Dermis microvascular lymphatic vessel endothelial cell (primary cell): ENCODE data around the gene BTG1. TPM values are rescaled to one million over a fixed set of nuclear protein-coding genes. Genes with fewer than 3 reads are reported as not detected.

ENCODE experiments used
- DNase-seq, 2 donors: peaks; one replicate each; pipeline versions ENCODE4 v3.0.0 to v3.0.0-alpha.2; 2010; ENCODE audit warnings: low read depth in 2 of 2
- total RNA-seq: library from RNA; depleted of rRNA; stranded (reverse); fragments of >200 nt; gene quantifications from 2 replicates; pipeline ENCODE4 v1.2.1, GENCODE V29; 2014

Gene BTG1
- total RNA-seq, 1 donor from 2014 or later = 12.5 TPM

- DNase-seq = no peak
Measured at GRCh38 chr12:92133795-92134637, 11.6 kb downstream of the BTG1 start.

DNA sequence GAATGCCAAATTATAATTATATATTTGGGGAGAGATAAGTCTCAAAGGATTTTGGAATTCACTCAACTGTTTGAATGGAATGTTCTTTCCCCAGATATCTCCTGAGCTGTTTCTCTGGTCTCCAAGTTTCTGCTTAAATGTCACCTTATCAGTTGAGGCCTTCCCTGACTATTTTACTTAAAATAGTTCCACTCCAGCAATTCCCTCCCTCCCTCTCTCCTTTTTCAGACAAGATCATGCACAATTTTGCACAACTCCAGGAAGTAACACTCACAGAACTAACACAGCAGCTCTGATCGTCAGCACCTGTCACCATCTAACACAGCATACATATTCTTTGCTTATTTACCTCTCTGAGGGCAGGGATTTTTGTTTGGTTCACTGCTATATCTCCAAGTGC lies 12.5 kb downstream of the BTG1 start:
- DNase-seq = no peak

DNA sequence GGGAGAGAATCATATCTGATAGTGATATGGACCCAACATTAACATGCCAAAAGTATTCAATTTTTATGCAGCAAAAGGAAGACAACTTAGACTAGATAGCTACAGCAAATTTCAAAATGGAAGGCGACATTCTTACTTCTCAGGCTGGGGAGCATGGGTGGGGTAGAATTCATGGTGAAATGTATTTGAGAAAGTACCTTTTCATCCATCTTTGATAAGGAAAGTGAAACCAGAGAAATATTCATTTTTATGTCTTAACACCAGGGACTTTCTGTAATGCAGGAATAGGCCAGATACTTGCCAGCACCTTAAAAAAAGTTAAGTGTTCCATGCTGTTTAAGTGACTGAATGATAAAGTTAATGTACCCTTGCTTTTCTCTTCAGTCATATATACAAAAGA lies 13.4 kb downstream of the BTG1 start:
- DNase-seq = no peak

- DNase-seq = no peak
Measured at GRCh38 chr12:92130999-92131398, 14.6 kb downstream of the BTG1 start.

DNA sequence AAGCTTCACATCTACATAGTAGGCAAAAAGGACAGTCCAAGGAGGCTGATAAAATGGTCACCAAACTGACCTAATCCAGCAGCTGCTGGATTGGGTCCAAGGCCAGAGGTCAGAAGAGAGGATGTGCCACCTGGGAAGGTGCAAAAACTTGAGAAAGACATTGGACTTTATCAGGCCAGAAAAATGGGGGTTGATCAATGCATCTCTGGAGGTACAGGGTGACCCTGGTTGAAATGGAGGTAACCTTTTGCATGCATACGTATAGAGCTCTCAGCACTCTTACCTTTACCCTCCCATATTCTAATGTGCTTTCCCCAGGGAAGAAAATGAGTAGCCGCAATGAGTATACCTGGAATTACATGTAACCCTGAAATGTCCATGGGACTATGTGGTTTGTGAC lies 16.0 kb downstream of the BTG1 start:
- no peak for DNase-seq

- no peak for DNase-seq
Measured at GRCh38 chr12:92128612-92129011, 17.0 kb downstream of the BTG1 start.

DNA sequence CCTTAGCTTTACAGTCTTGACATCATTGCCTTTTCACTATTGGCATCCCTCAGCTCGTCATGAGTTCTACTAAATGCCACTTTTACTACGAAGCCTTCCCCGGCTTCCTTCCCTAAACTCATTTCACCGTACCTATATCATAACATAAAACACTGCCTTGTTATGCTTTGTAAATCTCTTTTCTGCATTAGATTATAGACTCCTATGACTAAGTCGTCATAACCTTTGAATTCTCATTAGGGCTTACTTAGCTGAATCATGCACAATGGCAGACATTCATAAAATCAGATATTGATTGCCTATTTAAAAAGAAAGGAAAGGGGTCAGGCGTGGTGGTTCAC lies 21.0 kb downstream of the BTG1 start:
- no peak for DNase-seq

DNA sequence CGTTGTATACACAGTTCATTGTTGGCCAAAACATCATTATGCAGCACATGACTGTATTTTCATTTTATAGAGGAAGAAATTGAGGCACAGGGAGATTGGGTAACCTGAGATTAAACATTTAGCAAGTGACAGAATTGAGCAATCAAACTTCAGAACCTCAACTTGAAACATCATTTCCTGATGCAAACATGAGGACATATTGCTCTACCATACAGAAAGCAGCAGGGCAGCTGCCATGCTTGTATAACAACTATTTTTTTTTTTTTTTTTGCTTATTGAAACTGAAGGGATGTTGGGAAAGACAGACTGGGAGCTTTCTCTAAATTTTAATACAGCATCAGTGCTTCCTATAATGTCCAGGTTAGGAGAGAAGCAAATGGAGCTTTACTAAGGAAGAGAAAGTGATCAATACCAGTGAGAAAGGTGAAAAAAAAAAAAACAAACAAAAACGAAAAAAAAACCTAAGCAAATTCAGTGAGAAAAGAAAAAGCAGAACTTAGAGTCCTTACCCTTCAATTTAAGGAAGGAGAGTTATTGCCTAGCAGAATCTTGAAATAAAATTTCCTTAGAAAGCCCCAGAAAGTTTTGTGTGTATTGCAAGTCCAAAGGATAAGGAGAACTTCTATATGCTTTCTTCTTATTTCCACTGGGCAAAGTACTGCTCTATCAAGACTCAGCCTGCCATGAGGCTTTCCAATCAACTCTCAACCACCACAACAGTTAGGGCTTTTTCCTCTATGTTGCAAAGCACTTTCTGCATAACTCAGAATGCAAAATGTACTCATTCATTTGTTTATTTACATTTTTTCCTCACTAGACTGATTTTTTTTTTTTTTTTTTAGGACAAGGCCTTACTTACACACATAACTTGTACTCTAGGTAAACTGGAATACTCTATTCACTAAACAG lies 21.6 kb downstream of the BTG1 start:
- no peak for DNase-seq

DNA sequence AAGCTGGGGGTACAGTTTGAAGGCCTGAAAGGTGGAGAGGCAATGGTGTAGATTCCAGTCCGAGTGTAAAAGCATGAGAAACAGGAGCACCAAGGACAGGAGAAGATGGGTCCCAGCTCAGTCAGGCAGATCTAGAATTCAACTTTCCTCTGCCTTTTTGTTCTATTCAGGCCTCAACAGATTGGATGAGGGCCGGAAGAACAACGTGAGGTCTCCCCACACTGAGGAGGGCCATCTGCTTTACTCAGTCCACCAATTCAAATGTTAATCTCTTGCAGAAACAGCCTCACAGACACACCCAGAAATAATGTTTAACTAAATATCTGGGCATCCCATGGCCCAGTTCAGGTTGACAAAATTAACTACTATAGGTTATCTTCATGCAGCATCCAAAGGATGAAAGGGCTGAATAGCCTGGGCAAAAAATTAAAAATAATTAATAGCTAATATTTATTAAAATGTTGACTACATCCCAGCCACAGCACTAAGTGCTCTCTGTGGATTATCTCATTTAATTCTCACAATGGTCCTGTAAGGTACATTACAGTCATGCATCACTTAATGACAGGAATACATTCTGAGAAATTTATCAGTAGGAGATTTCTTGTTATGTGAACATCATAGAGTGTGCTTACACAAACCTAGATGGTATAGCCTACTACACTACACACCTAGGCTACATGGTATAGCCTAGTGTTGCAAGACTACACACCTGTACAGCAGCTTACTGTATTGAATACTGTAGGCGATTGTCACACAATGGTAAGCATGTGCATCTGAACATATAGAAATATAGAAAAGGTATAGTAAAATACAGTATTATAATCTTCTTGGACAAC lies 22.5 kb downstream of the BTG1 start:
- no peak for DNase-seq

- no peak for DNase-seq
Measured at GRCh38 chr12:92121826-92122225, 23.8 kb downstream of the BTG1 start.

GRCh38 chr12:92118826-92119536 lies 26.7 kb downstream of the BTG1 start:
- DNase-seq = no peak

- DNase-seq = no peak
Measured at GRCh38 chr12:92114834-92115233, 30.8 kb downstream of the BTG1 start.

DNA sequence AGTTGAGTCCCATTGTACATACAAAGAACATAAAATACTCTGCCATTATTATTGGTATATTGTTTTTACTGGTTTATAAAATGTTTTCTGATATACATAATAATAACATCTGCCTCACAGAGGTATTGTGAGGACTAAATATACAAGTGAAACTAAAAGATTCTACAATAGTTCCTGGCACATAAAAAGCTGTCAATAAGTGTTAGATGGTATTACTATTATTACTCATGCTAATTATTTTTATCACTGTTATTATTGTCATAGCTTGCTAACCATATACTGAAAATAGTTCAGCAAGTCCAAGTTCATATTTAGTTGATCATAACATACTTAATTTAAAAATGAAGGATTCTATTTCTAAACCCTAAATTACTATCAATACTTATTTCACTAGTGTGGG lies 34.4 kb downstream of the BTG1 start:
- DNase-seq = no peak

DNA sequence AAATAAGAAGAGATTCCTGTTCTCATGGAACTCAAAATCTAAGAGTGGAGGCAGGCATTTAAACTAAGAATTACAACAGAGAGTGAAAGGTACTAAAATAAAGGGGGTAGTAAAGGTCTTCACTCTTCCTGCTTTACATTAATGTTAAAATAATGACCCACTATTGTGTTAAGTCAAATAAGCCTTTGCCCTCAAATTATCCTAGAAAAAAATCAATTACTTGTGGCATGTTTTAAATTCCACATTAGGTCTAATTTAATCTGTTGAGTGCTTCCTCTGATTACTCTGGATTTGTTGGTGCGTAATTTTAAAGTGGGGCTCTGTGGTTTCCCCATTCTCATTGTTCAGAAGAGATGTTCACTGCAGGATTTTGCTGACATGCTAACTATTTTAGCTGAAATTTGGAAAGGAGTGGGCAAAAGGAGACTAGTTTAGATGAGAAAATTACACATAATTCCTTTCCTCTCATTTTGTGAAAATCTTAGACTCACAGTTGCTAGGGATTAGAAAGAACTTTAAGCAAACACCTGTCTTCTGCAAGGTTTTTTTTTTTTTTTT lies 35.5 kb downstream of the BTG1 start:
- no peak for DNase-seq

GRCh38 chr12:92109613-92110012 lies 36.0 kb downstream of the BTG1 start:
- DNase-seq = no peak

DNA sequence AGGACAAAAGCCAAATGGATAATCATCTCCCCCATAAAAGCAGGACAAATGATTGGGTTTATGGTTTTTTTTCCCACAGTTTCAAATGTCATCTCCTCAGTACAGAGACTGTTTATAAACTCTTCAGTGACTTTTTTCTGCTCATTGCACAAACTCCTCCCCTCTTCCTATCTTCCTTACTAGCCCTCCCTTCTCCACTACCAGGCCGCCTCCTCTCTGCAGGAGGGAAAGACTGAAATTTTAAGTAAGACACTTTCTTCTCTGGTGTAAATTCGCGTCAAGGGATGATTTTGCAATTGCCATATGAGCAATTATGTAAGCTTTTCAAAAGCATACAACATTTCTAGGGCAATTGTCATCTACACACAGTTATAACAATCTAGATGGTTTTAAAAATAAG lies 37.0 kb downstream of the BTG1 start:
- DNase-seq = no peak

DNA sequence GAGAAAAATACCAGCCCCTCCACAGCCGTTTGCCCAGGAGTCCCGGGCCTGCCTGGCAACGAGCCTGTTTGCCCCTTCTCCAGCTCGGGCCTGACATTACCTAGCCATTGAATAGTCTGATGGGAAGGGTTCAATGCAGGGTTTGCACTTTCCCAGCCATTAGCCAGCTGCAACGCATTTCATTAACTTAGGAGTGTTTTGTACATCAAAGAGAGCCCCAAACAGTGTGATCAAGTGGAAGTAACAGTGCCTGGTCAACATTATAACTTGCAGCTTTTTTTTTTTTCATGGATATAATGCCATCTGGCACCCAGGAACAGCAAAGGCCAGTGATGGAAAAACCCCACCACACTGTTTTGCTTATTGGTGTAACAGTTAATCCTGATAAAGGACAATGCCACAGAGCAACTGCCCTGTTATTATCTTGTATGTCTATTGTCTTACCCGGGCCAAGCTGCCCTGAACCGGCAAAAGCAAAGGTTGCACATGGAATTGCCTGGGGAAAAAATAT lies 38.0 kb downstream of the BTG1 start:
- no peak for DNase-seq

DNA sequence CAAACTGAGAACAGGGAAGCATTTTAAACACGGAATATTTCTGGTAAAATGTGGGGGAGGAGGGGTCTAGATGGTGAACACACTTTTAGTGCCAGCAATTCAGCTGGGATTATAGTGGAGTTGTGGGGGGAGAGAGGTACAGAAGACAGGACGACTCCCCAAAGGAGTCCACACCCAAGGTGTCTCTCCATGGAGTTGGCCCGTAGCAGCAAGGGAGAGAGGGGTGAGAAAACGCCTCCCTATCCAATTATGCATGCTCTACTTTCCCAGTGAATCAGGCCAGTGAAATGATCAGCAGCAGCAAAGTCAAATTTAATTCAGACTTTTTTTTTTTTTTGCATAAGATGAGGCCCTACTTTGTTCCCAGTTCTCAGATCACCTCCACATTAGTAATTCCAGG lies 38.6 kb downstream of the BTG1 start:
- DNase-seq = no peak

DNA sequence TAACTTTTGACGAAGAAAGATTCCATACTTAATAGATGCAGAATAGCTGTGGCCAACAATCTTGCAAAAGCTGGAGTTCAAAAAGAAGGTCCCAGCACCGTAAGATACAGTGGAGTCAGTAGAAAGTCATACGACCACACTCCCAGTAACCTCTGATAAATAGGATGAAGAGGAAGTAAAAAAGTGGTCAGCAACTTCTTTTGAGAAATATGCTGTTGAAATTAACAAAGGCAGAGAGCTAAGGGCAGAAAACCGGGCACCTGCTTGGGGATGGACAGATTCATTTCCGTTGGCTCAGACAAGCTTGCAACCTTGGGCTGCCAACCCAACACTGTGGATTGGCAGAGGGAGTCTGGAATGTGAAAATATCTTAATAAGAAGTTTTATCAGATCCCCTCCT lies 40.0 kb downstream of the BTG1 start:
- no peak for DNase-seq

- DNase-seq = no peak
Measured at GRCh38 chr12:92105110-92105509, 40.5 kb downstream of the BTG1 start.

- no peak for DNase-seq
Measured at GRCh38 chr12:92102606-92103005, 43.0 kb downstream of the BTG1 start.
